Left ventricle myocardium inferior (tissue), 1 donor: Measurements from ENCODE around the gene BAHCC1. TPM values are rescaled to one million over a fixed set of nuclear protein-coding genes. Genes with fewer than 3 reads are reported as not detected.

ENCODE experiments used
- DNase-seq: peaks from one replicate; pipeline ENCODE4 v3.0.0-alpha.2; 2020
- H3K27ac ChIP-seq: fragments of 200-600 bp; replicated peaks from 2 replicates; pipeline ENCODE4 v1.8.0; 2021
- H3K27me3 ChIP-seq: fragments of 200-600 bp; 2 replicates; pipeline ENCODE4 v1.8.0; 2021; ENCODE audit warnings: low read depth
- H3K36me3 ChIP-seq: fragments of 200-600 bp; 2 replicates; pipeline ENCODE4 v1.8.0; 2021
- H3K4me1 ChIP-seq: fragments of 200-600 bp; 2 replicates; pipeline ENCODE4 v1.8.0; 2021
- H3K4me3 ChIP-seq: fragments of 200-600 bp; 2 replicates; pipeline ENCODE4 v1.8.0; 2021; ENCODE audit warnings: mild to moderate bottlenecking, moderate library complexity
- H3K9me3 ChIP-seq: fragments of 200-600 bp; replicated peaks from 2 replicates; pipeline ENCODE4 v1.8.0; 2021
- intact Hi-C: fragments of 100-400 bp; cut with micrococcal nuclease; formaldehyde crosslinking; loops from one replicate; pipeline ENCODE4 v1.11.0; 2022
- total RNA-seq: library from RNA; stranded (reverse); fragmentation: NEBNext Ultra II Directional; extraction: Animal tissue kit (Norgen Biotek cat#: 25700); gene quantifications from one replicate; pipeline ENCODE4 v1.2.1, GENCODE V29; 2021
- TF ChIP-seq, protein P1 (sequence below): fragments of 200-600 bp; IDR thresholded peaks from 2 replicates; pipeline ENCODE4 v1.8.0; 2021; ENCODE audit warnings: antibody characterized with exemption, mild to moderate bottlenecking, borderline replicate concordance
- donor health status: DM: no; HTN: yes; CAD: no; lungs with severe emphysema.

BAHCC1 gene
- total RNA-seq, 1 donor from 2014 or later: 7.3 TPM

DNA sequence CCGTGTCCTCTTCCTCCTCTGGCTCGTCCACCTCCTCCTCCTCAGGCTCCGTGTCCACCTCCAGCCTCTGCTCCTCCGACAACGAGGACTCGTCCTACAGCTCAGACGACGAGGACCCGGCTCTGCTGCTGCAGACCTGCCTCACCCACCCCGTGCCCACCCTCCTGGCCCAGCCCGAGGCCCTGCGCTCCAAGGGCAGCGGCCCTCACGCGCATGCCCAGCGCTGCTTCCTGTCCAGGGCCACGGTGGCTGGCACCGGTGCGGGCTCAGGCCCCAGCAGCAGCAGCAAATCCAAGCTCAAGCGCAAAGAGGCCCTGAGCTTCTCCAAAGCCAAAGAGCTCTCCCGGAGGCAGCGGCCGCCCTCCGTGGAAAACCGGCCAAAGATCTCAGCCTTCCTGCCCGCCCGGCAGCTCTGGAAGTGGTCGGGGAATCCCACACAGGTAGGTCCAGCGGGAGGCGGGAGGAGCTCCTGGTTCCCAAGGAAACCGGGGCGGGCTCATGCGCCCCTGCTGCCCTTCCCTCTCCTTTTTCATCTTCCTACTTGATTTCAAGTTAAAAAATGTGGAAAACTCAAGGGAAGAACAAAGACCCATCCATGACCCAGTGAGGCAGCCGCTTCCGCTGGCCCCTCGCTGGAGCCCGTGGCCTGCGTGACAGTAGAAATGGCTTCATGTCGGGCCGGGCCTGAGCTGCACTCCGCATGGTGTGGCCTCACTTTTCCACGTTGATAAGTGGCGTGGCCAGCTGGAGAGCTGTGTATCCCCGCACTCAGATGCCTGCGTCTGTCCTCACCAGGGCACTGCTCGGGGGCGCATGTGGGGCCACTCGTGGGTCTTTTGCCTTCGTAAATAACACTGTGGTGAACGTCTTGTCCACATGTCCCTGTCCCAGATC, 66.6 kb downstream of the BAHCC1 start:
- Histone ChIP-seq H3K36me3 (peaks cover 40% of the 10 kb centered on the region), H3K4me3 (no peak overlapping the region)

DNA sequence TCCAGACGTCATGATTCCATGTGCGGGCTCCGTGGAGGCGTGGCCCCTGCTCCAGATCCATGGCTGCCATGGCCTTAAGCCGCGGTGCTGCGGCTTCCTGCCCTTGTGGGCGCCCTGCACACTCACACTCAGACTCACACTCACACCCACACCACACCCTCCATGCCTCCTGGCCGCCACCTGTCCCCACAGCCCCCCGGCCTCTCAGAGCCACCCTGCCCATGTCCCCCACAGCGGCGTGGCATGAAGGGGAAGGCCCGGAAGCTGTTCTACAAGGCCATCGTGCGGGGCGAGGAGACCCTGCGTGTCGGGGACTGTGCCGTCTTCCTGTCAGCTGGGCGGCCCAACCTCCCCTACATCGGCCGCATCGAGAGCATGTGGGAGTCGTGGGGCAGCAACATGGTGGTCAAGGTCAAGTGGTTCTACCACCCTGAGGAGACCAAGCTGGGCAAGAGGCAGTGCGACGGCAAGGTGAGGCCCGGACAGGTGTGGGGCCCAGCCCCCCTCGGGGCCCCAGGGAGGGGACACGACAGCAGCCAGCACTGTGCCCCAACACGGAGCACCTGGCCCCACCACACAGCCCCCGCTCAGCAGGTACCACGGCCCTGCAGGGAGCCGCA, 67.4 kb downstream of the BAHCC1 start:
- intact Hi-C loops: no loop called here
- TF ChIP-seq, protein P1, sequence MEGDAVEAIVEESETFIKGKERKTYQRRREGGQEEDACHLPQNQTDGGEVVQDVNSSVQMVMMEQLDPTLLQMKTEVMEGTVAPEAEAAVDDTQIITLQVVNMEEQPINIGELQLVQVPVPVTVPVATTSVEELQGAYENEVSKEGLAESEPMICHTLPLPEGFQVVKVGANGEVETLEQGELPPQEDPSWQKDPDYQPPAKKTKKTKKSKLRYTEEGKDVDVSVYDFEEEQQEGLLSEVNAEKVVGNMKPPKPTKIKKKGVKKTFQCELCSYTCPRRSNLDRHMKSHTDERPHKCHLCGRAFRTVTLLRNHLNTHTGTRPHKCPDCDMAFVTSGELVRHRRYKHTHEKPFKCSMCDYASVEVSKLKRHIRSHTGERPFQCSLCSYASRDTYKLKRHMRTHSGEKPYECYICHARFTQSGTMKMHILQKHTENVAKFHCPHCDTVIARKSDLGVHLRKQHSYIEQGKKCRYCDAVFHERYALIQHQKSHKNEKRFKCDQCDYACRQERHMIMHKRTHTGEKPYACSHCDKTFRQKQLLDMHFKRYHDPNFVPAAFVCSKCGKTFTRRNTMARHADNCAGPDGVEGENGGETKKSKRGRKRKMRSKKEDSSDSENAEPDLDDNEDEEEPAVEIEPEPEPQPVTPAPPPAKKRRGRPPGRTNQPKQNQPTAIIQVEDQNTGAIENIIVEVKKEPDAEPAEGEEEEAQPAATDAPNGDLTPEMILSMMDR: no peak
- H3K4me3 ChIP-seq: no peak overlapping the region
- H3K4me1 ChIP-seq: peaks cover 7% of the 10 kb centered on the region
- no peaks in the 10 kb centered on the region for H3K27me3 ChIP-seq
- peaks cover 40% of the 10 kb centered on the region for H3K36me3 ChIP-seq
- H3K27ac ChIP-seq: no peak overlapping the region
- H3K9me3 ChIP-seq: no peaks in the 10 kb centered on the region
- DNase-seq: no peak

More for the DNA sequence above, 66.6 kb downstream of the BAHCC1 start:
- Histone ChIP-seq H3K27me3 (no peaks in the 10 kb centered on the region), H3K27ac (no peak overlapping the region), H3K9me3 (no peaks in the 10 kb centered on the region), H3K4me1 (peaks cover 7% of the 10 kb centered on the region)
- TF ChIP-seq, protein P1: no peak
- intact Hi-C loops: no loop called here
- no peak for DNase-seq

DNA sequence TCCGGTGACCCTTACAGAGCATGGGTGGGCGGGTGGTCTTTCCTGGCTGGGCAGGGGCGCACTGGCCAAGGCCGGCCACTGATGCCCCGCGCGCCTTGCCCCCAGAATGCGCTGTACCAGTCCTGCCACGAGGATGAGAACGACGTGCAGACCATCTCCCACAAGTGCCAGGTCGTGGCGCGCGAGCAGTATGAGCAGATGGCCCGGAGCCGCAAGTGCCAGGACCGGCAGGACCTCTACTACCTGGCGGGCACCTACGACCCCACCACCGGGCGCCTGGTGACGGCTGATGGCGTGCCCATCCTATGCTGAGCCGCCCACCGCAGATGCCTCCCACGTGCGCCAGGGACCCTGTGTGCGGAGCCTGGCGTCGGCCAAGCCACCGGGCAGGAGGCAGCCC, 68.2 kb downstream of the BAHCC1 start:
- peaks cover 7% of the 10 kb centered on the region for H3K4me1 ChIP-seq
- DNase-seq: no peak
- H3K27ac ChIP-seq: no peak overlapping the region
- TF ChIP-seq, protein P1: no peak
- no peaks in the 10 kb centered on the region for H3K27me3 ChIP-seq
- intact Hi-C loops: no loop called here
- H3K4me3 ChIP-seq: no peak overlapping the region
- H3K9me3 ChIP-seq: no peaks in the 10 kb centered on the region
- H3K36me3 ChIP-seq: peaks cover 40% of the 10 kb centered on the region

DNA sequence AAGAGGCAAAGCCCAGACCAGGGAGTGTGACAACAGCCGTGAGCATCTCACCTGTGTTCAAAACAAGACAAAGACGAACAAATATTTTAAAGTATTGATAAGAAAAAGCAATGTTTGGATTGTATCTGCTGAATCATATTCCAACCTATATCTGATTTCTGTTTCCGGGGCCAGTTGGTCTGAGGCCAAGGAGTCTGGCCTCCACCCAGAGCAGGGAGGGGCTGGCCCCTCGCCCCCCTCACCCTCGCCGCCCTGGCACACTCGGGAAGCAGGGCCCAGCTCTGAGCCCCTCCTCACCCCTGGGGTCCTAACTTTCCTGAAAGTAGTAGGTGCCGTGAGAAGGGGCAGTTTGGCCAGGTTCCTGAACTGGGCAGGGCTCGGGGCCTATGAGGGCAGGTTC, 69.3 kb downstream of the BAHCC1 start:
- Histone ChIP-seq H3K4me3 (no peak overlapping the region), H3K4me1 (peaks cover 4% of the 10 kb centered on the region), H3K36me3 (peaks cover 32% of the 10 kb centered on the region), H3K27me3 (no peaks in the 10 kb centered on the region), H3K9me3 (no peaks in the 10 kb centered on the region), H3K27ac (no peak overlapping the region)
- TF ChIP-seq, protein P1: no peak
- intact Hi-C loops: no loop called here
- no peak for DNase-seq

DNA sequence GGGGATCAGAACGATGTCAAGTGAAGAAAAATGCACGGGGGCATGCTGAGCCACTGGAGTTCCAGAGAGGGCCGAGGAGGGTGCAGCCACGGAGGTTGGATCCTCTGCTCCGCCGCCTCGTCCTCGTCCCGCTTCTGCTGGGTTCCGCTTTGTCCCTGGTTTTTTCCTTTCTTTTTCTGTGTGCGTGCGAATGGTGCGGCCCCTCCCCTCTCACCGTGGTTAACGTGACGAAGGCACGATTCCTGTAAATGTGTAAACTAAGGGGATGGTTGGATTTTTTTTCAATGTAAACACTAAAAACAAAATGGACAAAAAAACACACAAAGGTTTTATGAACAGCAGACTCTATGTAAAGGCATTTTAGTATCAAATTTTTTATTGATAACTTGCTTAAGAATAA, 70.7 kb downstream of the BAHCC1 start:
- Histone ChIP-seq H3K36me3 (peaks cover 25% of the 10 kb centered on the region), H3K4me3 (no peak overlapping the region), H3K27ac (no peak overlapping the region), H3K27me3 (no peaks in the 10 kb centered on the region), H3K4me1 (peaks cover 3% of the 10 kb centered on the region), H3K9me3 (no peaks in the 10 kb centered on the region)
- no peak for DNase-seq
- TF ChIP-seq, protein P1: no peak
- intact Hi-C loops: no loop called here
